ENCODE results near the gene COX17.

Gene COX17

DNA sequence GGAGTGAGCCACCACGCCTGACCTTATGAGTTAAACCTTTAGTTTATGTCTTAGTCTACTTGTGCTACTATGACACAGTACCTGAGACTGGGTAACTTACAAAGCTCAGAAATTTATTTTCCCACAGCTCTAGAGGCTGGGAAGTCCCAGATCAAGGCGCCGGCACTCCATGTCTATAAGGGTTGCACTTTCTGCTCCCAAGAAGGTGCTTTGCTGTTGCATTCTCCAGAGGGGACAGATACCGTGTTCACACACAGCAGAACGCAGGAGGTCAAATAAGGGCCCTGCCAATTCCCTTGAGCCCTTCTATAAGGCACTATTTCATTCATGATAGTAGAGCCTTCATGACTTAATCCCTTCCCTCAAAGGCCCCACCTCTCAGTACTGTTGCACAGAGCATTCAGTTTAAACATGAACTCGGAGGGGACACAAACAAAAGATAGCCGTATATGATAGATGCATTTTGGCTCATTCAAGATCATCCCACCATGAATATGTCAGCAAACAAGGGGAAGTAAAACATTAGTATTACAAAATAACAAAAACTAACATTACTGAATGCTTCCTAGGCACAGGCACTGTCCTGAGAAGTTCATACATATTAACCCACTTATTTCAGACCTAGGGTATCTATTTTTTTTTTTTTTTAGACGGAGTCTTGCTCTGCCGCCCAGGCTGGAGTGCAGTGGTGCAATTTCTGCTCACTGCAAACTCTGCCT, 53.0 kb downstream of the COX17 start:
- no peak for DNase-seq (ENCODE audit: low read depth in 3 of 3)

DNA sequence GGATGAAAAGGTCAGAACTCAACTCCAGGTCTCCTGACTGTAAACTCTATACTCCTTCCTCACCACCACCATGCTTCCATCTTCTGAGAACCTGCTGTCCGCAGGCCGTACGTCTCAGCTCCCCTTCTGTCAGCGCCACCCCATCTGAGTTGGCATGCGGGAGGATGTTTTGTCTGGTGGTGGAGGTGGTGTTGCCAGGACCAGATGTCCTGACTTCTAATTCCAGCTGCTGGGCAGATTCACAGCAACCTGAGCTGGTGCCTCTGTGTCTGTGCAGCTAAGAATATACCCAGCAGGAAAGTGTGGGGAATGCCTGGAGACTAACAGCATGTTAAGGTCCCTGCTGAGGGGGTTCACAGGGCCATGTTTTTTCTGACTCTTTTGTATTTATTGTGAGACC, 56.3 kb downstream of the COX17 start:
- DNase-seq (ENCODE audit: low read depth in 3 of 3), result no peak

Measured in stimulated activated CD4-positive, alpha-beta T cell treated with anti-CD3 and anti-CD28 coated beads, TNF-alpha, amount 100 ng/mL, for 4 hours (primary cell).